Stimulated activated naive CD8-positive, alpha-beta T cell treated with anti-CD3 and anti-CD28 coated beads, Interleukin-15, Interleukin-2, amounts not matched to agents 100 ng/mL and 50 ng/mL, for 24 hours (primary cell): ENCODE data around the gene SCAF1.

ENCODE experiments used
- H3K27ac Mint-ChIP-seq: one replicate; pipeline ENCODE4 v1.8.0; 2021; ENCODE audit warnings: mild to moderate bottlenecking, mixed read lengths
- H3K27me3 Mint-ChIP-seq: one replicate; pipeline ENCODE4 v1.8.0; 2021; ENCODE audit warnings: mixed read lengths
- H3K36me3 Mint-ChIP-seq: one replicate; pipeline ENCODE4 v1.8.0; 2021; ENCODE audit warnings: low read depth, mixed read lengths
- H3K4me1 Mint-ChIP-seq: one replicate; pipeline ENCODE4 v1.8.0; 2021; ENCODE audit warnings: low read depth, mixed read lengths
- H3K4me3 Mint-ChIP-seq: one replicate; pipeline ENCODE4 v1.8.0; 2021; ENCODE audit warnings: mild to moderate bottlenecking, mixed read lengths
- H3K9me3 Mint-ChIP-seq: one replicate; pipeline ENCODE4 v1.8.0; 2021; ENCODE audit warnings: mixed read lengths

Gene SCAF1

GRCh38 chr19:49679771-49680413, 37.9 kb downstream of the SCAF1 start:
- Mint-ChIP-seq H3K9me3 (no peaks in the 10 kb centered on the region), H3K27ac (peak overlapping the region; percentile 84), H3K36me3 (peaks cover 47% of the 10 kb centered on the region), H3K27me3 (no peaks in the 10 kb centered on the region), H3K4me3 (peak overlapping the region; percentile 98), H3K4me1 (peaks cover 44% of the 10 kb centered on the region)

- Mint-ChIP-seq H3K27ac (peak overlapping the region; percentile 84), H3K36me3 (peaks cover 55% of the 10 kb centered on the region), H3K9me3 (no peaks in the 10 kb centered on the region), H3K4me3 (peak overlapping the region; percentile 98), H3K27me3 (no peaks in the 10 kb centered on the region), H3K4me1 (peaks cover 44% of the 10 kb centered on the region)
Measured at GRCh38 chr19:49680421-49681351, 38.7 kb downstream of the SCAF1 start.

- Mint-ChIP-seq H3K27me3 (no peaks in the 10 kb centered on the region), H3K4me3 (no peak overlapping the region), H3K27ac (no peak overlapping the region), H3K36me3 (peaks cover 62% of the 10 kb centered on the region), H3K9me3 (no peaks in the 10 kb centered on the region), H3K4me1 (peaks cover 38% of the 10 kb centered on the region)
Measured at GRCh38 chr19:49681830-49682229, 39.8 kb downstream of the SCAF1 start.

- H3K9me3 Mint-ChIP-seq: no peaks in the 10 kb centered on the region
- no peaks in the 10 kb centered on the region for H3K27me3 Mint-ChIP-seq
- H3K27ac Mint-ChIP-seq: no peak overlapping the region
- peaks cover 63% of the 10 kb centered on the region for H3K36me3 Mint-ChIP-seq
- H3K4me3 Mint-ChIP-seq: no peak overlapping the region
- H3K4me1 Mint-ChIP-seq: peaks cover 41% of the 10 kb centered on the region
Measured at GRCh38 chr19:49682274-49682673, 40.3 kb downstream of the SCAF1 start.

- H3K27me3 Mint-ChIP-seq: no peaks in the 10 kb centered on the region
- H3K9me3 Mint-ChIP-seq: no peaks in the 10 kb centered on the region
- no peak overlapping the region for H3K27ac Mint-ChIP-seq
- peaks cover 68% of the 10 kb centered on the region for H3K36me3 Mint-ChIP-seq
- H3K4me1 Mint-ChIP-seq: peaks cover 45% of the 10 kb centered on the region
- no peak overlapping the region for H3K4me3 Mint-ChIP-seq
Measured at GRCh38 chr19:49683814-49684250, 41.8 kb downstream of the SCAF1 start.

GRCh38 chr19:49684251-49684982, 42.4 kb downstream of the SCAF1 start:
- peaks cover 46% of the 10 kb centered on the region for H3K4me1 Mint-ChIP-seq
- H3K27ac Mint-ChIP-seq: no peak overlapping the region
- no peaks in the 10 kb centered on the region for H3K27me3 Mint-ChIP-seq
- no peak overlapping the region for H3K4me3 Mint-ChIP-seq
- H3K9me3 Mint-ChIP-seq: no peaks in the 10 kb centered on the region
- H3K36me3 Mint-ChIP-seq: peaks cover 68% of the 10 kb centered on the region

GRCh38 chr19:49684983-49685553, 43.1 kb downstream of the SCAF1 start:
- peaks cover 64% of the 10 kb centered on the region for H3K36me3 Mint-ChIP-seq
- H3K4me1 Mint-ChIP-seq: peaks cover 44% of the 10 kb centered on the region
- no peak overlapping the region for H3K4me3 Mint-ChIP-seq
- H3K27ac Mint-ChIP-seq: no peak overlapping the region
- H3K27me3 Mint-ChIP-seq: no peaks in the 10 kb centered on the region
- no peaks in the 10 kb centered on the region for H3K9me3 Mint-ChIP-seq

GRCh38 chr19:49685845-49686332, 43.9 kb downstream of the SCAF1 start:
- Mint-ChIP-seq H3K4me3 (no peak overlapping the region), H3K27me3 (peaks cover 7% of the 10 kb centered on the region), H3K27ac (peak overlapping the region; percentile 59), H3K36me3 (peaks cover 61% of the 10 kb centered on the region), H3K4me1 (peaks cover 44% of the 10 kb centered on the region), H3K9me3 (no peaks in the 10 kb centered on the region)

GRCh38 chr19:49686503-49687088, 44.6 kb downstream of the SCAF1 start:
- no peak overlapping the region for H3K27ac Mint-ChIP-seq
- peaks cover 57% of the 10 kb centered on the region for H3K36me3 Mint-ChIP-seq
- peaks cover 9% of the 10 kb centered on the region for H3K27me3 Mint-ChIP-seq
- H3K4me3 Mint-ChIP-seq: no peak overlapping the region
- no peaks in the 10 kb centered on the region for H3K9me3 Mint-ChIP-seq
- H3K4me1 Mint-ChIP-seq: peaks cover 46% of the 10 kb centered on the region

GRCh38 chr19:49687150-49687549, 45.1 kb downstream of the SCAF1 start:
- H3K4me1 Mint-ChIP-seq: peaks cover 42% of the 10 kb centered on the region
- H3K27ac Mint-ChIP-seq: no peak overlapping the region
- H3K27me3 Mint-ChIP-seq: peaks cover 9% of the 10 kb centered on the region
- H3K36me3 Mint-ChIP-seq: peaks cover 52% of the 10 kb centered on the region
- no peaks in the 10 kb centered on the region for H3K9me3 Mint-ChIP-seq
- no peak overlapping the region for H3K4me3 Mint-ChIP-seq

GRCh38 chr19:49687566-49688316, 45.7 kb downstream of the SCAF1 start:
- no peak overlapping the region for H3K4me3 Mint-ChIP-seq
- peak overlapping the region; percentile 55 for H3K27ac Mint-ChIP-seq
- H3K4me1 Mint-ChIP-seq: peaks cover 37% of the 10 kb centered on the region
- H3K36me3 Mint-ChIP-seq: peaks cover 47% of the 10 kb centered on the region
- H3K9me3 Mint-ChIP-seq: no peaks in the 10 kb centered on the region
- H3K27me3 Mint-ChIP-seq: peaks cover 15% of the 10 kb centered on the region

- H3K27ac Mint-ChIP-seq: no peak overlapping the region
- peaks cover 18% of the 10 kb centered on the region for H3K27me3 Mint-ChIP-seq
- H3K4me1 Mint-ChIP-seq: peaks cover 37% of the 10 kb centered on the region
- no peaks in the 10 kb centered on the region for H3K9me3 Mint-ChIP-seq
- H3K36me3 Mint-ChIP-seq: peaks cover 38% of the 10 kb centered on the region
- H3K4me3 Mint-ChIP-seq: no peak overlapping the region
Measured at GRCh38 chr19:49688531-49689132, 46.6 kb downstream of the SCAF1 start.
